ENCODE results near the gene TRIM2.

Gene TRIM2

DNA sequence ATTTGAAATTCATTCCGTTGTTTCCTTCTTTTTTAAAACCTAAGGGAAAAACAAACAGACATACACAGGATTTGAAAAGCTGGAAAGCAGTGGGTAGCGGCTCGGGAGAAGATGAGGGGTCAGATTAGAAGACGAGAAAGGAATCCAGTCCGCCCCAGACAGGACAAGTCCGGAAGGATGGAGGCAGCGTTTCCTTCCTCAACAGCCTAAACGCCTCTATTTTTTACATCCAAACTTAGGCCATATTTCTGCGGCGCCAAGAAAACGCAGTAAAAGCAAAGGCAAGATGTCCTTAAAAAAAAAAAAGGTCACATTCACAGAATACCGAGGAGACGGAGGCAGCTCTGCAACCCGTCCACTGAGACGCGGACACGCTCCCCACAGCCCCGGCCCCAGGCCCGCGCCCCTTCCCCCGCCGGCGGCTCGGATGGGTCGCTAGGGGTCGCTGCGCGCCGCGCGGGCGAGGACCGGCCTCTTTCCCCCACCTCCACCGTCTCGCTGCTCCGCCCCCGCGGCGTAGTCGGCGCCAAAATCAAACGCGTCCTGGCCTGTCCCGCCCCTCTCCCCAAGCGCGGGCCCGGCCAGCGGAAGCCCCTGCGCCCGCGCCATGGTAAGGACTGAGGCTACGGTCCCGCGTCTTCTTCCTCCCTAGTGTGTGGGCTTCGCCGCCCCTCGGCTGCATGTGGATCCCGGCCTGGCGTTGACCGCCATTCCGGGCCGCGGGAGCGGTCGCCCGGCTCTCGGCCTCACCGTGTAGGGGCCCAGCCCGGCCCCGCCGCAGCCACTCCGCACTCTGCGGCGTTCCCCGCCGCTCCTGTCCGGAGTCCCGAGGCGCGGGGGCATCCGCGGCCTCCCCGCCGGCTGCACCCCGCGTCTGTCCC, 140.1 kb downstream of the TRIM2 start, which contains the start of gene MND1:
TSS of gene MND1 (plus strand) at position 558 of the 881 bp plus-strand sequence. CDS start at position 608, 50 bp downstream.
- no peak for FAIRE-seq

GRCh38 chr4:153345012-153345981, 141.1 kb downstream of the TRIM2 start:
- FAIRE-seq = no peak

- no peak for FAIRE-seq
Observed at GRCh38 chr4:153346031-153346430, 141.8 kb downstream of the TRIM2 start.

DNA sequence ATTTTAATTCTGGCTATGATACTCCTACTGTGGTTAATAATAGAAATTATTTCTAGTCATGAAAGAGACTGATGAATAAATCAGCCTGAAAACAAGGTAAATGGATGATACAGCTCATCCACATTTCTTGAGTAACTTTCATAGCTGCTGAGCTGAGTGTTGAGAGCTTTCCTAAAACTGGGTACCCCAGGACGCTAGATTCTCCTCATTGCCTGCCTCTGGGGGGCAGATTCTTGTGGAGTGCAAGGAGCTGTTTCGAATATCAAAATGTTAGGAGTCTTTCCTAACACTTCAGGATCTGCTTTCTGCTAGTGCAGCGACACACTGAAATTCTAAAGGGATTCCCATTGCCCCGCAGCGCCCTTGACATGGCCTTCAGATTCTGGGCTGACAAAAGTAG, 142.3 kb downstream of the TRIM2 start:
- FAIRE-seq = no peak

DNA sequence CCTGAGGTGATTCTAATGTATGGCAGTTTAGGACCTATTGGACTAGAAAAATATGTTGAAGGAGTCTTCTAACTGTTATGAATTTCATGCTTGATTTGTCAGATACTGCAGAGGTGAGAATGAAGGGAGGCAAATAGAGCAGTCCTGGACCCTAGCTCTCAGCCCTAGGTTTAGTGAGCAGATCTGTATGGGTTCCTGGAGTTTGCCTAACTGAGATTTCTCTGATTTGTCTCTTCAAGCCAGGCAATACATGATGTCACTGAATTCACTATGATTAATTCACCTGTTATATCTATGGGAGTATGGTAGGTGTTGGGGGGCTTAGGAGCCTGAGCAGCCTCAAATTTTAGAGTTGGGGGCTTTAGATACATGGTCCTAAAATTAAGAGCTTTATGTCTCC, 142.9 kb downstream of the TRIM2 start:
- no peak for FAIRE-seq

GRCh38 chr4:153348006-153348405, 143.8 kb downstream of the TRIM2 start:
- FAIRE-seq = no peak

DNA sequence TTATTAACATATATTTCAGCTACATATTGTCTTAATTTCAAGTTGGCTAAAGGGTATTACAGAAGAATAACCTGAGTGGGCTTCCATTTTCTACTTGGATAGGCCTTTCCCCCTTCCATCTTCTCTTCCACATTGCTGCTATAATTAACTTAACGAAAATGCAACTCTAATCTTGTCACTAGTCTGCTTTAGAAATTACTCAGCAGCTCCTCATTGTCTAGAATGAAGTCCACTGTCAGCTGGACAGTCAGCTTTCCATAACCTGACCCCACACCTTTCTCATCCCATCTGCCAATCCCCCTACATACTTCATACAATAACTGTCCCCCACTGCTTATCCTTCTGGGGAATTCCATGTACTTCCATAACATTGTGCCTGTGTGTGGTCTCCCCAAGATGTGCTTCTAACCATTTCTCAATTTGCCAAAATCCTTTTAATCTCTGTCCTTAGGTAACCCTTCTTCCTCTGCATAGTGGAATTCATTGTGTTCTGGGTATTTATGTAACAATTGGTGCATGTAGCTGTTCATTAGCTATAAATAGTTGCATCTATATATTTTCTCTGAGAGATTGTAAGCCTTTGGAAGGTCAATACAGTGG, 145.1 kb downstream of the TRIM2 start:
- no peak for FAIRE-seq

DNA sequence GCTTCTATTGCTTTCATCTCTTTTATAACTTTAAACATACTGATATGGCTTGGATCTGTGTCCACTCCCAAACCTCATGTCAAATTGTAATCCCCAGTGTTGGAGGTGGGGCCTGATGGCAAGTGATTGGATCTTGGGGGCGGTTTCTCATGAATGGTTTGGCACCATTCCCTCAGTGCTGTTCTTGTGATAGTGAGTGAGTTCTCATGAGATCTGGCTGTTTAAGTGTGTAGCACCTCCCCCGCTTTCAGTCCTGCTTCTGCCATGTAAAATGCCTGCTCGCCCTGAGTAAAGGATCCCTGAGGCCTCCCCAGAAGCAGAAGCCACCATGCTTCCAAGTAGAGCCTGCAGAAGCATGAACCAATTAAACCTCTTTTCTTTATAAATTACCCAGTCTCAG, 157.9 kb downstream of the TRIM2 start:
- no peak for FAIRE-seq

- FAIRE-seq = no peak
Observed at GRCh38 chr4:153364061-153364460, 159.8 kb downstream of the TRIM2 start.

DNA sequence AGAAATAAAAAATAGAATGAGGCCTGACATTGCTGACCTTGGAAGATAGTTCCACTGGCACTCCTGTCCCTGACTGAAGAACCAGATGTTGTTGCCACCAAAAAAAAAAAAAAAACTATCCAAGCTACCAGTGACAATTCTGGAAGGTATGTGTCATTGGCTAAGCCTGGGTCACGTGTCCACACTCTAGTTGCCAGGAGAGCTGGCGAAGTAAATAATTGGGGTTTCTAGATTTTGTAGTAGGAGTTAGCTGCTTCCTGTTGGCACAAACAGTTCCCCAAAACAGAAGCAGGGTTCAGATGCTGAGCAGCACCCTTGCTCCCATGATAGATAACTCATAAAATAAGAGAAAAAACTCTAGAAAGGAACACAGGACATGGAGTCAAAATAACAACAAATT, 160.8 kb downstream of the TRIM2 start:
- FAIRE-seq = no peak

DNA sequence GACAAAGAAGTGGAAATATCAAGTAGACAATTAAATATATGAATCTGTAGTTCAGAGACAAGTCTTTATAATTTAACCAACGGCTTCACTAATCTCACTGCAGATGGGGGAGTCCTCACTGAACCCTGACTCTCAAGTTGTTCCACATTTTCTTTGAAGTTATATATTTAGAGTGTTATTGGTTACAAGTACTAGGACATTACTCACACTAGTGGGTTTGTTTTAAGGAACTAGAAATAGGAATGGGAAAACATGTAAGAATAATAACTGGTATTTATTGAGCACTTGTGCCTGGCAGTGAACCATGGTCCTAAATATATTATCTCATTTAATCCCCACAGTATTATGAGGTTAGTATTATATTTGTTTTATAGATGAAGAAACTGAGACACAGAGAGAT, 162.2 kb downstream of the TRIM2 start:
- FAIRE-seq = no peak

DNA sequence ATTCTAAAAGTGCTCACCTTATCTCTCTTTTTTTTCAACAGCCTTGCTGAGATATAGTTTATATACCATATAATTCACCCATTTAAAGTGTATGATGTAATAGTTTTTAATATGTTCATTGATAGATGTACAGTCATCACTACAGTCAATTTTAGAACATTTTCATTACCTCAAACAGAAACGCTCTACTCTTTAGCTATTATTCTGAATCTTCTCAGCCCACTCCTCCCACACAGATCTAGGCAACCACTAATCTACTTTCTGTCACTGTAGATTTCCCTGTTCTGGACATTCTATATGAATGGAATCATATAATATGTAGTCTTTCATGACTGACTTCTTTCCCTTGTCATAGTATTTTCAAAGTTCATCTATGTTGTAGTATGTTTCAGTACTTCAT, 162.8 kb downstream of the TRIM2 start:
- no peak for FAIRE-seq

DNA sequence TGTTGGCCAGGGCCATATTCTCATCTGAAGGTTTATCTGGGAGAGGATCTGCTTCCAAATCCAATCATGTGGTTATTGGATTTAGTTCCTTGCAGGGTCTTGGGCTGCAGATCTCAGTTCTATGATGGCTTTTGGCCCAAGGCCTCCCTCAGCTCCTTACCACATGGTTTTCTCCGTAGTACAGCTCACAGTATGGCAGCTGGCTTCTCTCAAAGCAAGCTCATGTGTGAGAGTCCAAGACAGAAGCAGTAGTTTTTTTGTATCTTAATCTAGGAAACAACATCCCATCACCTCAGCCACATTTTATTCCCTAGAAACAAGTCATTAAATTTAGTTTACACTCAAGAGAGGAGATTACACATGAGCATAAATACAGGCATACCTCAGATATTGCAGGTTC, 164.8 kb downstream of the TRIM2 start:
- FAIRE-seq = no peak

DNA sequence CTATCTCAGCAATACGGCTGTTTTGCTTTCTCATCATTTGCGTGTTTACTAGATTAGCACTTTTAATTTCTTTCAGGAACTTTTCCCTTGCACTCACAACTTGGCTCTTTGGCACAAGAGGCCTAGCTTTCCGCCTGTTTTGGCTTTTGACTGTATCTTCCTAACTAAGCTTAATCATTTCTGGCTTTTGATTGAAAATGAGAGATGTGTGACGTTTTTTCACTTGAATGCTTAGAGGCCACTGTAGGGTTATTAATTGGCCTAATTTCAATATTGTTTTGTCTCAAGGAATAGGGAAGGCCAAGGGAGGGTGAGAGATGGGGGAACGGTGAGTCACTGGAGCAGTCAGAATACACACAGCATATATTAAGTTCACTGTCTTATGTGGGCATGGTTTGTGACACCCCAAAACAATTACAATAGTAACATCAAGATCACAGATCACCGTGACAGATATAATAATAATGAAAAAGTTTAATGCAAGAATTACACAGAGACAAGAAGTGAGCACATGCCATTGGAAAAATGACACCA, 167.5 kb downstream of the TRIM2 start:
- FAIRE-seq = no peak

DNA sequence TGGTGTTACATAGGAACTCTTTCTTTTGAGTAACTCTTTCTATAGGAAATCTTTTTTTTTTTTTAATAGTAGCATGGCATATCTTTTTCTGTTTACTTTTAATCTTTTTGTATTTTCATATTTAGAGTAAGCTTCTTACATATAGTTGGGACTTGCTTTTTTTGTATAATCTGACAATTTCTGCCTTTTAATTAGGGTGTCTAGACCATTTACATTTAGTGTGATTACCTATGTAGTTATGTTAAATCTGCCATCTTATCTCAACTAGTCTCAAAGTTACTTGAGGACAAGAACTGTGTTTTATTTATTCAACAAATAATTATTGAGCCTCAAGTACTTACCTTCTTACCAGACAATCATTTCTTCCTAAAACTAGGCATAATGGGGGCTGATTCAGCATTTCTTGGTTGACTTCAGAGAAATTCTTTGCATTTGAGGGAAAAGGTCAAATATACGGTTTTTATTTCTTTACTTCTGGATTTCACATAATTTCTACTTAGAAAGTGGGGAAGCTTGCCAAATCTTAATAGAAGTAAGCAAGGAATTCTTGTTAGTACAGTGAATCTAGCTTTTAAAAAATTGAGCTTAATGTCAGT, 168.8 kb downstream of the TRIM2 start:
- no peak for FAIRE-seq

DNA sequence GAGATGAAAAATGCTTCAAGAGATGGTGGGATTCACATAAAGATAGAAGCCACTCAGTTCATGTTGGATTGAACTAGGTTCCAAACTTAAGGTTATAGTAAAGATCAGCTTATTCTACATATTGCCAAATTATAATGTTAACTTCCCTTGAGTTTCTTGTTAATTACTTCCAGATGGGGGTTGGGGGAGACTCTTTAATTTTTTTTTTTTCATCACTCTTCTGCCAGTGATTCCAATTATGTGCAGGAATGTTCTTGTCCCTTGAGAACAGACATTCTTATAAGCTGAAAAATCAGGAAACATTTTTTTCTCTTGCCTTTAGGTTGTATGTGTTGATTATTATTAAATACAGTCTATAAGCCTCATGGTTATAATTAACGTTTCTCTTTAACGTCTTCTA, 170.2 kb downstream of the TRIM2 start:
- no peak for FAIRE-seq

GRCh38 chr4:153375303-153375702, 171.1 kb downstream of the TRIM2 start:
- FAIRE-seq = no peak

- FAIRE-seq = no peak
Observed at GRCh38 chr4:153383131-153383530, 178.9 kb downstream of the TRIM2 start.

DNA sequence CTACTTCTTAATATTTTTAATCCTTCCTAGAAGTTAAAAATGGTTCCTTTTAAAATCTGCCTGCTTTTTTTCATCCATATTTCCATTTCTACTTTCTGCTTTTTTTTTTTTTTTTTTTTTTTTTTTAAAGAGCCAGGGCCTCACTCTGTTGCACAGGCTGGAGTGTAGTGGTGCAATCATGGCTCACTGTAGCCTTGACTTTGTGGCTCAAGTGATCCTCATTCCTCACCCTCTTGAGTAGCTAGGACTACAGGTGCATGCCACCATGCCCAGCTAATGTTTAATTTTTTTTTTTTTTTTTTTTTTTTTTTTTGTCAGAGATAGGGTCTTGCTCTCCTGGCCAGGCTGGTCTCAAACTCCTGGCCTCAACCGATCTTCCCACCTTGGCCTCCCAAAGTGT, 179.9 kb downstream of the TRIM2 start:
- no peak for FAIRE-seq

- FAIRE-seq = no peak
Observed at GRCh38 chr4:153385784-153386183, 181.5 kb downstream of the TRIM2 start.

- no peak for FAIRE-seq
Observed at GRCh38 chr4:153387981-153388380, 183.7 kb downstream of the TRIM2 start.

All from A204.1 (cell line).